ENCODE data around the gene SLC16A8. TPM values are rescaled to one million over a fixed set of nuclear protein-coding genes. Genes with fewer than 3 reads are reported as not detected.

The SLC16A8 gene
- total RNA-seq, 1 experiment from 2014 or later = 1.1 TPM

DNA sequence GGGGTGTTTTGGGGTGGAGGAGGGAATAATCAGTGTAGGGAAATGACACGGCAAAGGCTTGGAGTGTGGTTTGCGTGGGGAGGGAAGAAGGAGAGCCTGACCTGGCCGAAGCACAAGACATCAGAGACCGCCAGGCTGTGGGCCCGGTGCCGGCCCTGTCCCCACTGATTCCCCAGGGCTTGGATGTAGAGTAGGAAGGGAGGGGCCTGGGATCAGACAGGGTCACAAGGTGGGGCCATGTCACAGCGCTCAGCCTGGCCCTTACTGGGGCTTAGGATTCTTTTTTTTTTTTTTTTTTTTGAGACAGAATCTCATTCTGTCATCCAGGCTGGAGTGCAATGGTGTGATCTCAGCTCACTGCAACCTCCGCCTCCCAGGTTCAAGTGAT, 17.0 kb downstream of the SLC16A8 start:
- no peaks in the 10 kb centered on the region for H3K79me1 ChIP-seq (ENCODE audit: insufficient read depth, low read depth, low read length, poor library complexity, severe bottlenecking)
- no peak overlapping the region for H2BK120ac ChIP-seq (ENCODE audit: low read depth, low read length, poor library complexity, severe bottlenecking)
- H3K9me3 ChIP-seq (ENCODE audit: control insufficient read depth, low read depth, low read length) = no peaks in the 10 kb centered on the region
- no CpG with 5 or more reads among the region's 8 CpGs for WGBS (ENCODE audit: extremely low coverage, insufficient read length, low lambda C conversion rate)
- no peak overlapping the region for H4K8ac ChIP-seq (replicated peaks; ENCODE audit: insufficient read length, low read depth, low read length)
- no peak overlapping the region for H3K4ac ChIP-seq (ENCODE audit: low read depth, low read length)
- Mint-ChIP-seq H3K27ac (peak overlapping the region in 1 of 3 experiments; percentile 78; a peak in 1 of 7 replicates), H3K4me3 (no peak overlapping the region), H3K27me3 (ENCODE audit: low read depth) (no peaks in the 10 kb centered on the region), H3K9me3 (no peaks in the 10 kb centered on the region), H3K4me1 (peaks cover 0 to 4% of the 10 kb centered on the region in 2 experiments; a peak in 1 of 4 replicates), H3K36me3 (ENCODE audit: insufficient read depth in 1 of 3, low read depth in 3 of 3) (peaks cover 10 to 68% (median 55%) of the 10 kb centered on the region in 3 experiments)
- no peak overlapping the region for H2BK5ac ChIP-seq (ENCODE audit: insufficient read length, low read length)
- H2BK12ac ChIP-seq (ENCODE audit: insufficient read length, low read depth, low read length) = no peak overlapping the region
- H3K23me2 ChIP-seq (ENCODE audit: insufficient read length, low read depth, low read length, poor library complexity, severe bottlenecking) = no peaks in the 10 kb centered on the region
- no peaks in the 10 kb centered on the region for H4K20me1 ChIP-seq (ENCODE audit: control insufficient read depth, insufficient read depth, insufficient read length)
- no peak overlapping the region for H3K23ac ChIP-seq (ENCODE audit: insufficient read length, low read depth, low read length)
- no peak overlapping the region for H2BK20ac ChIP-seq (ENCODE audit: low read depth, low read length, poor library complexity, severe bottlenecking)
- no peak overlapping the region for H2AK5ac ChIP-seq (ENCODE audit: insufficient read length, low read length)
- H2AFZ ChIP-seq (ENCODE audit: low read length) = no peak overlapping the region
- H3K79me2 ChIP-seq (ENCODE audit: insufficient read depth, low read length) = no peaks in the 10 kb centered on the region
- no peak overlapping the region for H3K9ac ChIP-seq (ENCODE audit: extremely low read depth, insufficient read length, low read length)
- H3K4me2 ChIP-seq (ENCODE audit: insufficient read depth, insufficient read length, low read length) = no peak overlapping the region
- no peaks in the 10 kb centered on the region for H3K27me3 ChIP-seq (ENCODE audit: insufficient read depth, low read length)
- TF ChIP-seq, protein P1, sequence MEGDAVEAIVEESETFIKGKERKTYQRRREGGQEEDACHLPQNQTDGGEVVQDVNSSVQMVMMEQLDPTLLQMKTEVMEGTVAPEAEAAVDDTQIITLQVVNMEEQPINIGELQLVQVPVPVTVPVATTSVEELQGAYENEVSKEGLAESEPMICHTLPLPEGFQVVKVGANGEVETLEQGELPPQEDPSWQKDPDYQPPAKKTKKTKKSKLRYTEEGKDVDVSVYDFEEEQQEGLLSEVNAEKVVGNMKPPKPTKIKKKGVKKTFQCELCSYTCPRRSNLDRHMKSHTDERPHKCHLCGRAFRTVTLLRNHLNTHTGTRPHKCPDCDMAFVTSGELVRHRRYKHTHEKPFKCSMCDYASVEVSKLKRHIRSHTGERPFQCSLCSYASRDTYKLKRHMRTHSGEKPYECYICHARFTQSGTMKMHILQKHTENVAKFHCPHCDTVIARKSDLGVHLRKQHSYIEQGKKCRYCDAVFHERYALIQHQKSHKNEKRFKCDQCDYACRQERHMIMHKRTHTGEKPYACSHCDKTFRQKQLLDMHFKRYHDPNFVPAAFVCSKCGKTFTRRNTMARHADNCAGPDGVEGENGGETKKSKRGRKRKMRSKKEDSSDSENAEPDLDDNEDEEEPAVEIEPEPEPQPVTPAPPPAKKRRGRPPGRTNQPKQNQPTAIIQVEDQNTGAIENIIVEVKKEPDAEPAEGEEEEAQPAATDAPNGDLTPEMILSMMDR (conservative IDR thresholded peaks at IDR 0.05) = no peak
- DNase-seq = no peak
- H3K14ac ChIP-seq (ENCODE audit: insufficient read depth, low read length) = no peak overlapping the region
- H3K27ac ChIP-seq (ENCODE audit: insufficient read length, low read depth, low read length) = no peak overlapping the region
- H3K18ac ChIP-seq (ENCODE audit: insufficient read length, low read depth, low read length) = no peak overlapping the region
- no peak overlapping the region for H2BK15ac ChIP-seq (ENCODE audit: low read depth, low read length)
- no peak overlapping the region for H4K5ac ChIP-seq (ENCODE audit: insufficient read length, low read depth, low read length)
- no peak overlapping the region for H4K91ac ChIP-seq (ENCODE audit: insufficient read length, low read depth, low read length)
- H3K56ac ChIP-seq (ENCODE audit: insufficient read length, low read depth, low read length) = no peak overlapping the region
- no peak overlapping the region for H3T11ph ChIP-seq (ENCODE audit: low read length)
- H3K4me1 ChIP-seq (ENCODE audit: insufficient read depth, low read length) = no peaks in the 10 kb centered on the region
